Cardiac muscle cell (in vitro differentiated cells and primary cell): ENCODE data around the gene ZFYVE26. TPM values are rescaled to one million over a fixed set of nuclear protein-coding genes. Genes with fewer than 3 reads are reported as not detected.
"Not testable (repeated sequence)": the region's sequence is repeated elsewhere in the genome, so short reads cannot be mapped to it uniquely, and the experiment has no call there.

Source experiments
- DNase-seq, 2 donors: peaks; one replicate each; pipeline versions ENCODE4 v3.0.0 to v3.0.0-alpha.2; 2010 to 2017; ENCODE audit warnings: low read depth in 1 of 2, low spot score in 1 of 2
- H3K27ac ChIP-seq: fragments of 200-600 bp; sonication (generic); 2 replicates; pipeline ENCODE4 v1.5.1; 2016
- H3K27me3 ChIP-seq: fragments of 200-600 bp; sonication (generic); 2 replicates; pipeline ENCODE4 v1.6.0; 2016; ENCODE audit warnings: control low read depth
- H3K36me3 ChIP-seq: fragments of 200-600 bp; sonication (generic); 2 replicates; pipeline ENCODE4 v1.5.1; 2016; ENCODE audit warnings: control low read depth
- H3K4me1 ChIP-seq: fragments of 200-600 bp; sonication (generic); 2 replicates; pipeline ENCODE4 v1.8.1; 2017; ENCODE audit warnings: low read depth, mild to moderate bottlenecking, mixed run types
- H3K4me3 ChIP-seq: fragments of 200-600 bp; sonication (generic); 2 replicates; pipeline ENCODE4 v1.5.1; 2016; ENCODE audit warnings: mild to moderate bottlenecking
- H3K9me3 ChIP-seq: fragments of 200-600 bp; sonication (generic); 2 replicates; pipeline ENCODE4 v1.5.1; 2017; ENCODE audit warnings: low read depth, mild to moderate bottlenecking, control low read depth
- polyA plus RNA-seq: library from polyadenylated mRNA; unstranded; fragments of >200 nt; fragmentation: Nextera tagmentation; extraction: Ambion mirVana; gene quantifications from 2 replicates; pipeline ENCODE4 v1.2.1, GENCODE V29; 2016
- total RNA-seq: library from RNA; depleted of rRNA; stranded (reverse); fragments of >200 nt; gene quantifications from 2 replicates; pipeline ENCODE4 v1.2.3, GENCODE V29; 2016
- TF ChIP-seq, protein P1 (sequence below): IDR thresholded peaks from 2 replicates; pipeline ENCODE4 v1.5.1; 2012; ENCODE audit warnings: low read depth, mild to moderate bottlenecking, low read length

ZFYVE26 gene
- total and polyA plus RNA-seq, 2 experiments from 2014 or later, result 3.9 to 13.3 TPM

DNA sequence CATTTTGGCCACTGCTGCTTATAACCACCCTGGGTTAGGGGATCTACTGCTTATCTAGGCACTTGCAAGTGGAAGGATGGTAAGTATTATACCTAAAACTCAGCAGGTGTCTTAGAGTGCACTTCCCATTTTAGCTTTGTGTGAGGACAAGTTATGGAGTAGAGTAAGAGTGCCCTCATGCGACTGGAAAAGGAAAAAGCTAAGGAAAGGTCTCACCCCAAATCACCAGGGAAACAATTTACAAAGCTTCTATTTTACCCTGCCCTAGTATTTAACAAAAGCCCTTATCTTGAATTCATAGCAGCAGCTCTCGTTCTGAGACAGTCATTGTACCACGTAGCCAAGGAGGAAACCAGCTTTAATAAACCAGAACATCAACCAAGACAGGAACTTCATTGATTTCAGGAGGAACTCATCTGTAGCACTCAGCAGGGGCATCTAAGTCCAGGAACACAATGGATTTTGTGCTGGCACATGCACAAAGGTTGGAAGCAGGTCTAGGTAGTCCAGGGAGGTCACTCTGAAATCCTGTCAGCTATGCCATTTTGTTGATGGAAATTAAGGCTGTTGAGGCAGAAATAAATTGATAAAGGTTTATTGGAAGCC is 111.8 kb downstream of the ZFYVE26 start:
- no peaks in the 10 kb centered on the region for H3K9me3 ChIP-seq
- TF ChIP-seq, protein P1, sequence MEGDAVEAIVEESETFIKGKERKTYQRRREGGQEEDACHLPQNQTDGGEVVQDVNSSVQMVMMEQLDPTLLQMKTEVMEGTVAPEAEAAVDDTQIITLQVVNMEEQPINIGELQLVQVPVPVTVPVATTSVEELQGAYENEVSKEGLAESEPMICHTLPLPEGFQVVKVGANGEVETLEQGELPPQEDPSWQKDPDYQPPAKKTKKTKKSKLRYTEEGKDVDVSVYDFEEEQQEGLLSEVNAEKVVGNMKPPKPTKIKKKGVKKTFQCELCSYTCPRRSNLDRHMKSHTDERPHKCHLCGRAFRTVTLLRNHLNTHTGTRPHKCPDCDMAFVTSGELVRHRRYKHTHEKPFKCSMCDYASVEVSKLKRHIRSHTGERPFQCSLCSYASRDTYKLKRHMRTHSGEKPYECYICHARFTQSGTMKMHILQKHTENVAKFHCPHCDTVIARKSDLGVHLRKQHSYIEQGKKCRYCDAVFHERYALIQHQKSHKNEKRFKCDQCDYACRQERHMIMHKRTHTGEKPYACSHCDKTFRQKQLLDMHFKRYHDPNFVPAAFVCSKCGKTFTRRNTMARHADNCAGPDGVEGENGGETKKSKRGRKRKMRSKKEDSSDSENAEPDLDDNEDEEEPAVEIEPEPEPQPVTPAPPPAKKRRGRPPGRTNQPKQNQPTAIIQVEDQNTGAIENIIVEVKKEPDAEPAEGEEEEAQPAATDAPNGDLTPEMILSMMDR, result peak; percentile 77
- DNase-seq, result peak; percentile 56 to 74

GRCh38 chr14:67703997-67704396 is 112.4 kb downstream of the ZFYVE26 start:
- Histone ChIP-seq H3K27me3 (no peaks in the 10 kb centered on the region), H3K27ac (no peak overlapping the region), H3K4me3 (no peak overlapping the region), H3K9me3 (no peaks in the 10 kb centered on the region), H3K36me3 (no peaks in the 10 kb centered on the region), H3K4me1 (no peaks in the 10 kb centered on the region)
- TF ChIP-seq, protein P1, result no peak
- DNase-seq, result no peak

More for the DNA sequence above, 111.8 kb downstream of the ZFYVE26 start:
- H3K27ac ChIP-seq, result no peak overlapping the region
- H3K36me3 ChIP-seq, result no peaks in the 10 kb centered on the region
- no peaks in the 10 kb centered on the region for H3K27me3 ChIP-seq
- no peaks in the 10 kb centered on the region for H3K4me1 ChIP-seq
- no peak overlapping the region for H3K4me3 ChIP-seq

DNA sequence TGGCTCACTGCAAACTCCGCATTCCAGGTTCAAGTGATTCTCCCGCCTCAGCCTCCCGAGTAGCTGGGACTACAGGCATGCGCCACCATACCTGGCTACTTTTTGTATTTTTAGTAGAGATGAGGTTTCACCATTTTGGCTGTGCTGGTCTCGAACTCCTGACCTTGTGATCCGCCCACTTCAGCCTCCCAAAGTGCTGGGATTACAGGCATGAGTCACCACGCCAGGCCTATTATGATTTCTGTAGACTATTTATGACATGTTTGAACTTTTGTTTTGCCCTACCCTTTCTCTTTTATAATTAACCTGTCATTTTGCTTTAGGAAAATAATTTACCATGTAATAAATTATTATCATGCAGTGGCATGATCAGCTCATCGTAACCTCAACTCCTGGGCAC is 114.9 kb downstream of the ZFYVE26 start, which contains the start of gene RDH12:
Gene RDH12, plus strand, starts transcription at position 395 of the 400 bp plus-strand sequence. CDS start 20,757 bp downstream, outside the sequence.
- not testable (repeated sequence) for H3K27me3 ChIP-seq, H3K36me3 ChIP-seq, H3K9me3 ChIP-seq, H3K27ac ChIP-seq, H3K4me3 ChIP-seq, H3K4me1 ChIP-seq, DNase-seq

DNA sequence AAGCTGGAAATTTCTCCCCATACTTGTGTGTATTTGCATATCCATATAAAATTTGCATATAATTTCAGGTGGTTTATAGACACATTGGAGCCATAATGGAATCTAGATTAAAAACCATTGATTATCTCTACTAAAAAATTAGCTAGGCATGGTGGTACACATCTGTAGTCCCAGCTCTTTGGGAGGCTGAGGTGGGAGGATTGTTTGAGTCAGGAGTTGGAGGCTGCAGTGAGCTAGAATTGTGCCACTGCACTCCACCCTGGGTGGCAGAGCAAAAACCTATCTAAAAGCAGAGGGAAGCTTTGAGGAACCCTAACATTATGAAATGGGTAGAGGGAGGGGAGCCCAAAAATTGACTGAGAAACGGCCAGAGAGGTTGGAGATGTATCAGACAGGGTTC is 118.2 kb downstream of the ZFYVE26 start:
- Histone ChIP-seq H3K9me3 (no peaks in the 10 kb centered on the region), H3K4me1 (peaks cover 7% of the 10 kb centered on the region), H3K36me3 (no peaks in the 10 kb centered on the region), H3K27me3 (peaks cover 4% of the 10 kb centered on the region), H3K4me3 (no peak overlapping the region), H3K27ac (no peak overlapping the region)
- TF ChIP-seq, protein P1, result no peak
- DNase-seq, result no peak

- no peak overlapping the region for H3K27ac ChIP-seq
- peaks cover 6% of the 10 kb centered on the region for H3K36me3 ChIP-seq
- H3K9me3 ChIP-seq, result no peaks in the 10 kb centered on the region
- peaks cover 4% of the 10 kb centered on the region for H3K27me3 ChIP-seq
- TF ChIP-seq, protein P1, result no peak
- H3K4me1 ChIP-seq, result peaks cover 7% of the 10 kb centered on the region
- H3K4me3 ChIP-seq, result no peak overlapping the region
- no peak for DNase-seq
Observed at GRCh38 chr14:67697006-67697405, 119.4 kb downstream of the ZFYVE26 start.

Other genes starting within 250 kb of the ZFYVE26 start
- gene PIGH, start 216.3 kb downstream of the ZFYVE26 start, total RNA-seq, result 11.3 and 18.4 TPM in 2 replicates
- 14.3 and 31.3 TPM in 2 replicates for gene PIGH, start 216.3 kb downstream of the ZFYVE26 start, polyA plus RNA-seq
- 11.0 and 16.0 TPM in 2 replicates for gene ARG2, start 196.7 kb downstream of the ZFYVE26 start, total RNA-seq
- gene ARG2, start 196.7 kb downstream of the ZFYVE26 start, polyA plus RNA-seq, result 12.9 and 16.1 TPM in 2 replicates
- 64.6 and 77.8 TPM in 2 replicates for gene VTI1B, start 142.0 kb downstream of the ZFYVE26 start, total RNA-seq
- 124 and 136 TPM in 2 replicates for gene VTI1B, start 142.0 kb downstream of the ZFYVE26 start, polyA plus RNA-seq
- 41.7 and 61.2 TPM in 2 replicates for gene RDH11, start 120.8 kb downstream of the ZFYVE26 start, total RNA-seq
- 70.5 and 92.2 TPM in 2 replicates for gene RDH11, start 120.8 kb downstream of the ZFYVE26 start, polyA plus RNA-seq
- 0.48 TPM in 1 of 2 replicates, not detected in the other for gene RDH12, start 114.7 kb downstream of the ZFYVE26 start, total RNA-seq
- gene RDH12, start 114.7 kb downstream of the ZFYVE26 start, polyA plus RNA-seq, result 1.7 TPM in 1 of 2 replicates, not detected in the other
- 9.0 and 17.8 TPM in 2 replicates for gene RAD51B, start 3.2 kb upstream of the ZFYVE26 start, total RNA-seq
- gene RAD51B, start 3.2 kb upstream of the ZFYVE26 start, polyA plus RNA-seq, result 11.7 and 27.3 TPM in 2 replicates